HG02938 (cell line): ENCODE data around the gene SERBP1.

Experiments
- ATAC-seq: cut with Tn5 transposase; IDR thresholded peaks from one replicate; pipeline ENCODE4 v1.9.1; 2021; ENCODE audit warnings: mild to moderate bottlenecking, moderate library complexity; ENCODE audit not compliant: unreplicated experiment

The SERBP1 gene

GRCh38 chr1:67371043-67371442 lies 59.2 kb downstream of the SERBP1 start:
- ATAC-seq: no peak

- ATAC-seq: no peak
These were observed 62.1 kb downstream of the SERBP1 start for GRCh38 chr1:67368046-67368514.

GRCh38 chr1:67367370-67368045 lies 62.7 kb downstream of the SERBP1 start:
- ATAC-seq: no peak

GRCh38 chr1:67361641-67362040 lies 68.6 kb downstream of the SERBP1 start:
- ATAC-seq: no peak

GRCh38 chr1:67359592-67359991 lies 70.6 kb downstream of the SERBP1 start:
- no peak for ATAC-seq
